IMR-90 (cell line): ENCODE measurements around the gene LIPH. TPM values are rescaled to one million over a fixed set of nuclear protein-coding genes. Genes with fewer than 3 reads are reported as not detected.

Experiments
- ATAC-seq: fragments of 200-7000 bp; cut with Tn5 transposase; 2 replicates; pipeline ENCODE4 v1.9.1; 2020; ENCODE audit warnings: low read depth, mild to moderate bottlenecking, moderate library complexity
- BruUV-seq: library from RNA; stranded (reverse); fragments of 400-500 nt; replicated peaks from 2 replicates; lab custom pipeline; 2021; lab: Mats Ljungman, UMichigan
- CTCF ChIA-PET: fragments of 300-600 bp; formaldehyde crosslinking; extraction: SDS; loops from one replicate; lab custom pipeline; 2021; ENCODE audit warnings: antibody characterized with exemption; lab: Yijun Ruan, JAX
- POLR2A ChIA-PET: fragments of 300-600 bp; sonication (Branson Sonifier 250); formaldehyde crosslinking; loops from one replicate; lab custom pipeline; 2022; ENCODE audit warnings: antibody characterized with exemption; ENCODE audit not compliant: unreplicated experiment; lab: Charles Lee
- DNase-seq: peaks from one replicate; pipeline ENCODE4 v3.0.0; 2013
- H2AFZ ChIP-seq: replicated peaks from 2 replicates; pipeline ENCODE3; 2013; ENCODE audit warnings: low read length, mild to moderate bottlenecking; ENCODE audit not compliant: poor library complexity
- H2AK5ac ChIP-seq: 2 replicates; pipeline ENCODE4 v1.6.1; 2013; ENCODE audit warnings: low read depth, low read length, inconsistent platforms
- H2AK9ac ChIP-seq: replicated peaks from 2 replicates; pipeline ENCODE3; 2013; ENCODE audit warnings: mild to moderate bottlenecking, low read depth, low read length, moderate library complexity; ENCODE audit not compliant: poor library complexity
- H2BK120ac ChIP-seq: 2 replicates; pipeline ENCODE4 v1.6.1; 2013; ENCODE audit warnings: low read depth, low read length, inconsistent platforms
- H2BK15ac ChIP-seq: 3 replicates; pipeline ENCODE4 v1.6.1; 2013; ENCODE audit warnings: low read depth, low read length, inconsistent platforms
- H2BK20ac ChIP-seq: 2 replicates; pipeline ENCODE4 v1.6.1; 2013; ENCODE audit warnings: low read depth, mild to moderate bottlenecking, inconsistent platforms, low read length, moderate library complexity
- H2BK5ac ChIP-seq: 2 replicates; pipeline ENCODE4 v1.6.1; 2013; ENCODE audit warnings: mild to moderate bottlenecking, low read depth, low read length, inconsistent platforms; ENCODE audit not compliant: poor library complexity, severe bottlenecking
- H3K14ac ChIP-seq: replicated peaks from 2 replicates; pipeline ENCODE4 v1.6.1; 2013; ENCODE audit warnings: low read depth, low read length, inconsistent platforms
- H3K18ac ChIP-seq: 2 replicates; pipeline ENCODE4 v1.6.1; 2013; ENCODE audit warnings: low read depth, low read length, control low read depth
- H3K23ac ChIP-seq: 2 replicates; pipeline ENCODE4 v1.6.1; 2013; ENCODE audit warnings: low read depth, low read length, inconsistent platforms
- H3K27ac ChIP-seq: 2 replicates; pipeline ENCODE4 v1.5.1; 2013; ENCODE audit warnings: mild to moderate bottlenecking, control low read depth, low read length; ENCODE audit not compliant: insufficient read depth
- H3K27me3 ChIP-seq: 2 replicates; pipeline ENCODE4 v1.6.1; 2013; ENCODE audit warnings: low read length; ENCODE audit not compliant: control insufficient read depth, insufficient read depth
- H3K36me3 ChIP-seq: 2 replicates; pipeline ENCODE4 v1.6.1; 2013; ENCODE audit warnings: low read length, mixed read lengths; ENCODE audit not compliant: control insufficient read depth, insufficient read depth
- H3K4ac ChIP-seq: 2 replicates; pipeline ENCODE4 v1.6.1; 2013; ENCODE audit warnings: low read depth, low read length, inconsistent platforms
- H3K4me1 ChIP-seq: 2 replicates; pipeline ENCODE4 v1.6.1; 2013; ENCODE audit warnings: low read length, mixed read lengths; ENCODE audit not compliant: control insufficient read depth, insufficient read depth
- H3K4me2 ChIP-seq: 2 replicates; pipeline ENCODE4 v1.6.1; 2013; ENCODE audit warnings: low read depth, mild to moderate bottlenecking, control low read depth, low read length, moderate library complexity
- H3K4me3 ChIP-seq: 2 replicates; pipeline ENCODE4 v1.5.1; 2013; ENCODE audit warnings: low read depth, mild to moderate bottlenecking, control low read depth, low read length, moderate library complexity; ENCODE audit not compliant: insufficient read depth
- H3K56ac ChIP-seq: 2 replicates; pipeline ENCODE4 v1.6.1; 2013; ENCODE audit warnings: low read length, inconsistent platforms; ENCODE audit not compliant: insufficient read depth; ENCODE audit errors: extremely low read depth
- H3K79me1 ChIP-seq, 2 experiments: 2 replicates each; pipeline ENCODE4 v1.6.1; 2013; ENCODE audit warnings: low read length in 2 of 2, inconsistent platforms in 1 of 2, low read depth in 1 of 2
- H3K9ac ChIP-seq: 2 replicates; pipeline ENCODE4 v1.6.1; 2013; ENCODE audit warnings: low read depth, low read length, control low read depth
- H3K9me1 ChIP-seq: 2 replicates; pipeline ENCODE4 v1.6.1; 2013; ENCODE audit warnings: low read length, inconsistent platforms; ENCODE audit not compliant: insufficient read depth
- H3K9me3 ChIP-seq: 2 replicates; pipeline ENCODE4 v1.6.1; 2013; ENCODE audit warnings: low read length; ENCODE audit not compliant: control insufficient read depth, insufficient read depth
- H4K20me1 ChIP-seq: 2 replicates; pipeline ENCODE4 v1.6.1; 2013; ENCODE audit warnings: low read length, inconsistent platforms; ENCODE audit not compliant: insufficient read depth
- H4K5ac ChIP-seq: 2 replicates; pipeline ENCODE4 v1.6.1; 2013; ENCODE audit warnings: mild to moderate bottlenecking, low read depth, low read length, control low read depth
- H4K8ac ChIP-seq, 2 experiments: 2 replicates each; pipeline ENCODE4 v1.6.1; 2013; ENCODE audit warnings: low read depth in 2 of 2, low read length in 2 of 2, control low read depth in 1 of 2, inconsistent platforms in 1 of 2
- H4K91ac ChIP-seq: 2 replicates; pipeline ENCODE4 v1.6.1; 2013; ENCODE audit warnings: low read depth, low read length, inconsistent platforms; ENCODE audit not compliant: insufficient read depth
- BHLHE40 ChIP-seq: fragments of 150-350 bp; IDR thresholded peaks from 2 replicates; pipeline ENCODE4 v1.6.1; 2016; ENCODE audit warnings: mild to moderate bottlenecking, low read depth, low read length
- CHD1 ChIP-seq: IDR thresholded peaks from 2 replicates; pipeline ENCODE4 v1.6.1; 2012; ENCODE audit warnings: low read depth, low read length, improper control_type of control experiment
- CTCF ChIP-seq: conservative IDR thresholded peaks from 2 replicates; pipeline ENCODE4 v1.5.1; 2012; ENCODE audit warnings: mild to moderate bottlenecking, low read depth, low read length, improper control_type of control experiment
- ELK1 ChIP-seq: fragments of 150-350 bp; IDR thresholded peaks from 2 replicates; pipeline ENCODE4 v1.6.1; 2016; ENCODE audit warnings: low read depth, mild to moderate bottlenecking, low read length, moderate library complexity, borderline replicate concordance
- MAFK ChIP-seq: IDR thresholded peaks from 2 replicates; pipeline ENCODE4 v1.6.1; 2012; ENCODE audit warnings: low read depth, low read length, improper control_type of control experiment
- MAZ ChIP-seq: IDR thresholded peaks from 2 replicates; pipeline ENCODE4 v1.6.1; 2012; ENCODE audit warnings: low read depth, mild to moderate bottlenecking, low read length, improper control_type of control experiment, moderate library complexity, borderline replicate concordance
- RFX5 ChIP-seq: IDR thresholded peaks from 2 replicates; pipeline ENCODE4 v1.8.0; 2012; ENCODE audit warnings: low read depth, mild to moderate bottlenecking, low read length, moderate library complexity
- SMC3 ChIP-seq: fragments of 150-350 bp; IDR thresholded peaks from 2 replicates; pipeline ENCODE4 v1.6.1; 2016; ENCODE audit warnings: low read depth, mild to moderate bottlenecking, antibody characterized with exemption, low read length, moderate library complexity
- USF2 ChIP-seq: fragments of 150-350 bp; IDR thresholded peaks from 2 replicates; pipeline ENCODE4 v1.6.1; 2017; ENCODE audit warnings: mild to moderate bottlenecking, antibody characterized with exemption, low read length, low read depth
- WGBS, 2 experiments: methylation state at CpG; one replicate each; pipeline versions ENCODE4 v1.1.5 to v1.1.7; 2013; ENCODE audit warnings: missing lambda C conversion rate in 2 of 2; ENCODE audit not compliant: insufficient read length in 1 of 2; ENCODE audit errors: extremely low coverage in 2 of 2; 5-methylcytosine and 5-hydroxymethylcytosine counted together
- dilution Hi-C: fragments of 300-500 bp; cut with HindIII; formaldehyde crosslinking; loops from one replicate; pipeline ENCODE4 v1.14.3; 2018; ENCODE audit warnings: low sequenced_read_pairs; ENCODE audit not compliant: unreplicated experiment
- in situ Hi-C: fragments of 300-500 bp; cut with MboI; formaldehyde crosslinking; loops from 3 replicates; pipeline ENCODE4 v1.14.3; 2019; ENCODE audit warnings: low sequenced_read_pairs, inconsistent platforms, mixed read lengths
- intact Hi-C: fragments of 100-400 bp; cut with micrococcal nuclease; formaldehyde crosslinking; loops from 2 replicates; pipeline ENCODE4 v1.10.0; 2022
- polyA plus RNA-seq, 3 experiments: library from polyadenylated mRNA; depleted of rRNA; stranded (reverse); fragments of >200 nt; gene quantifications; 2 replicates each; pipeline ENCODE4 v1.2.3, GENCODE V29; 2012; ENCODE audit warnings: low replicate concordance in 1 of 3
- total RNA-seq: library from RNA; depleted of rRNA; stranded (reverse); fragments of >200 nt; gene quantifications from 2 replicates; pipeline ENCODE4 v1.2.3, GENCODE V29; 2012

Gene LIPH
- total and polyA plus RNA-seq, 2 of the 4 experiments (the other 2 are of a cell fraction): 0.27 to 0.36 TPM

- intact Hi-C loops (no loop called here), dilution Hi-C loops (no loop called here), in situ Hi-C loops (no loop called here)
- POLR2A ChIA-PET: no interaction called here
- Histone ChIP-seq H3K56ac (no peak overlapping the region), H2AFZ (no peak overlapping the region), H2BK5ac (no peak overlapping the region), H3K27me3 (0 out of 2 replicates have a peak, but pooled peaks cover 5% of the 10 kb centered on the region), H4K20me1 (no peaks in the 10 kb centered on the region), H3K4me3 (no peak overlapping the region), H3K4me2 (no peak overlapping the region), H2AK5ac (no peak overlapping the region), H3K4ac (no peak overlapping the region), H3K27ac (no peak overlapping the region), H3K18ac (no peak overlapping the region), H2BK20ac (no peak overlapping the region), H4K8ac (no peak overlapping the region), H3K4me1 (no peaks in the 10 kb centered on the region), H2BK15ac (no peak overlapping the region), H3K9me1 (0 out of 2 replicates have a peak, but pooled peaks cover 3% of the 10 kb centered on the region), H2BK120ac (no peak overlapping the region), H4K91ac (no peak overlapping the region), H3K23ac (no peak overlapping the region), H3K9ac (no peak overlapping the region), H3K9me3 (no peaks in the 10 kb centered on the region), H4K5ac (no peak overlapping the region), H2AK9ac (no peak overlapping the region), H3K14ac (no peak overlapping the region), H3K79me1 (peaks cover 0 to 15% of the 10 kb centered on the region in 2 experiments; a peak in 3 of 4 replicates), H3K36me3 (no peaks in the 10 kb centered on the region)
- TF ChIP-seq RFX5: no peak
- TF ChIP-seq CHD1: no peak
- no peak for TF ChIP-seq ELK1
- no peak for TF ChIP-seq USF2
- no peak for TF ChIP-seq CTCF
- TF ChIP-seq MAFK: no peak
- no peak for TF ChIP-seq MAZ
- TF ChIP-seq BHLHE40: no peak
- TF ChIP-seq SMC3: no peak
- DNase-seq (no peak), ATAC-seq (no peak)
- WGBS, 2 experiments: no CpG with 5 or more reads among the region's 3 CpGs
- CTCF ChIA-PET: no interaction called here
- no TSS peak for BruUV-seq
These were observed 29.8 kb upstream of the LIPH start for GRCh38 chr3:185582236-185582635.
